Activated CD4-positive, alpha-beta memory T cell treated with anti-CD3 and anti-CD28 coated beads for 36 hours (primary cell): ENCODE results near the gene PLEKHA6. TPM values are rescaled to one million over a fixed set of nuclear protein-coding genes. Genes with fewer than 3 reads are reported as not detected.

Source experiments
- CTCF ChIA-PET: fragments of 350-600 bp; sonication (Branson Sonifier 250); formaldehyde crosslinking; loops from one replicate; lab custom pipeline; 2021; ENCODE audit warnings: antibody characterized with exemption, inconsistent platforms; lab: Charles Lee
- POLR2A ChIA-PET: fragments of 350-600 bp; sonication (Branson Sonifier 250); formaldehyde crosslinking; loops from one replicate; lab custom pipeline; 2021; ENCODE audit warnings: antibody characterized with exemption; lab: Charles Lee
- DNase-seq: peaks from one replicate; pipeline ENCODE4 v3.0.0-alpha.2; 2020
- H3K27ac Mint-ChIP-seq: one replicate; pipeline ENCODE4 v1.8.0; 2021; ENCODE audit warnings: mixed read lengths
- H3K27me3 Mint-ChIP-seq: one replicate; pipeline ENCODE4 v1.8.0; 2021; ENCODE audit warnings: mixed read lengths
- H3K36me3 Mint-ChIP-seq: one replicate; pipeline ENCODE4 v1.8.0; 2021; ENCODE audit warnings: mixed read lengths
- H3K4me1 Mint-ChIP-seq: one replicate; pipeline ENCODE4 v1.8.0; 2021; ENCODE audit warnings: low read depth, mixed read lengths
- H3K4me3 Mint-ChIP-seq: one replicate; pipeline ENCODE4 v1.8.0; 2021; ENCODE audit warnings: mild to moderate bottlenecking, mixed read lengths
- H3K9me3 Mint-ChIP-seq: one replicate; pipeline ENCODE4 v1.8.0; 2021; ENCODE audit warnings: mixed read lengths
- intact Hi-C: fragments of 100-400 bp; cut with micrococcal nuclease; formaldehyde crosslinking; loops from one replicate; pipeline ENCODE4 v1.15.1; 2023
- total RNA-seq, 2 experiments: library from RNA; stranded (reverse); gene quantifications; one replicate each; pipeline ENCODE4 v1.2.3, GENCODE V29; 2021

Gene PLEKHA6
- total RNA-seq, 2 experiments from 2014 or later: 0.52 to 0.80 TPM

DNA sequence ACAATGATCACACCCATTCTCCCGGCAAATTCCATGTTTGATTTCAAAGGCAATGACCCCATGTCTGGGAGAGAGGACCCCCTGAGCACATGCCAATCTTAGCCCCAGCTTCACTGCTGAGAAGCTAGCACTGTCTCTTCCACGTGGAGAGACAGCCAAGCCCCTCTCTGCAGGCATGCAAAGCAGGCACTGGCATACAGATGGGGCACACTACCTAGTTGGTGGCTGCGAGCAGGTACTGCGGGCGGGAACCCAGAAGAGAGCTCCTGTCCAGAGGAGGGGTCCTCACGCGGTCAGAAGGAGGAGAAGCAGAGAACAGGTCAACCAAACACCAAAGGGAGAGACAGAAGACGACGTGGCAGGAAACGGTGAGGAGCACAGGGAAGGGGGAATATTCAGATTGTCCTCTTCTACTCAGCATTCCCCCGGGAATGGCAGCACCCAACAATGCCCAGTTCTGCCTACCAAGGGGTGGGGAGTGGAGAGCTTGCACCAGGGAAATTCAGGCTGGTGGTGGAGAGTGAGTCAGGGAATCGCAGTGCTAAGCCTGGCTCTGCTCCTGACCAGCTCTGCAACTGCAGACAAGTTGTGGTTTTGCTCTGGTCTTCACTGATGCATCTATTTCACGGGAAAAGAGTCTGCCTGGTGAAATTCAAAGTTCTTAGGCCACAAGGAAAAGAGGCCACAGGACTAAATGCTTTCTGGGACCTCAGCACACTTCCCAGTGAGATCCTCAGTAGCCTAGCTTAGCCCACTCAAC, 97.8 kb downstream of the PLEKHA6 start:
- CTCF ChIA-PET: interaction anchor here (1.7 kb wide), 1 partner anchor 137 kb away, joined by 7 read pairs; no protein-coding TSS in a partner anchor
- H3K4me3 Mint-ChIP-seq: no peak overlapping the region
- intact Hi-C loops: no loop called here
- no peaks in the 10 kb centered on the region for H3K4me1 Mint-ChIP-seq
- H3K36me3 Mint-ChIP-seq: no peaks in the 10 kb centered on the region
- POLR2A ChIA-PET: interaction anchor here (1.4 kb wide), 1 partner anchor 21 kb away, joined by 3 read pairs; no protein-coding TSS in a partner anchor
- H3K27me3 Mint-ChIP-seq: no peaks in the 10 kb centered on the region
- no peaks in the 10 kb centered on the region for H3K9me3 Mint-ChIP-seq
- H3K27ac Mint-ChIP-seq: no peak overlapping the region
- DNase-seq: no peak

DNA sequence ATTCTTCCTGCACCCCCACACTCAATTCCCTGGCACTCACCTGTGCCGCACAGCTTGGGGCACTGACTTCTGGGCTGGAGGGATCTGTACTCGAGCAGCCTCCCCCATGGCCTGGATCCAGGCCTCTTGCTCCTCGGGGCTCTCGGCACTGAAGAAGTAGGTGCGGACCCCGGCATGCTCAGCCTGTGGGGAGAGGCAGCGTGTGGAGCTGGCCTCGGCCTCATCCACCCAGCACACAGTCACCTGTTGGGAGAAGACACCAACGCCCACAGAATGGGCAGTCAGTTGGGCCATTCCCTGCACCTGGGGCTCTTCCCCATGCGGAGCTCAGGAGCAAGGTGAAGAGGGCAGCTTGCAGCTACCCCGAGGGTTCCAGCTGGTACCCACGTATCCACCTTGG, 98.5 kb downstream of the PLEKHA6 start:
- no peak for DNase-seq
- ChIA-PET POLR2A (interaction anchor here (1.4 kb wide), 1 partner anchor 22 kb away, joined by 3 read pairs; no protein-coding TSS in a partner anchor), CTCF (interaction anchor here (1.1 to 1.7 kb wide), 2 partner anchors 117 to 137 kb away, joined by 3 to 7 read pairs; no protein-coding TSS in a partner anchor)
- Mint-ChIP-seq H3K27me3 (no peaks in the 10 kb centered on the region), H3K4me1 (no peaks in the 10 kb centered on the region), H3K4me3 (no peak overlapping the region), H3K36me3 (no peaks in the 10 kb centered on the region), H3K9me3 (no peaks in the 10 kb centered on the region), H3K27ac (no peak overlapping the region)
- intact Hi-C loops: no loop called here

GRCh38 chr1:204260601-204261197, 99.0 kb downstream of the PLEKHA6 start:
- H3K27ac Mint-ChIP-seq: no peak overlapping the region
- H3K9me3 Mint-ChIP-seq: no peaks in the 10 kb centered on the region
- ChIA-PET CTCF (interaction anchor here (1.1 to 4.5 kb wide), 3 partner anchors 54 to 117 kb away, joined by 3 to 72 read pairs (median 5); partner anchors contain the start of gene PLEKHA6), POLR2A (interaction anchor here (1.4 kb wide), 1 partner anchor 23 kb away, joined by 3 read pairs; no protein-coding TSS in a partner anchor)
- H3K4me3 Mint-ChIP-seq: no peak overlapping the region
- H3K36me3 Mint-ChIP-seq: no peaks in the 10 kb centered on the region
- no peak for DNase-seq
- H3K27me3 Mint-ChIP-seq: no peaks in the 10 kb centered on the region
- intact Hi-C loops: no loop called here
- no peaks in the 10 kb centered on the region for H3K4me1 Mint-ChIP-seq

DNA sequence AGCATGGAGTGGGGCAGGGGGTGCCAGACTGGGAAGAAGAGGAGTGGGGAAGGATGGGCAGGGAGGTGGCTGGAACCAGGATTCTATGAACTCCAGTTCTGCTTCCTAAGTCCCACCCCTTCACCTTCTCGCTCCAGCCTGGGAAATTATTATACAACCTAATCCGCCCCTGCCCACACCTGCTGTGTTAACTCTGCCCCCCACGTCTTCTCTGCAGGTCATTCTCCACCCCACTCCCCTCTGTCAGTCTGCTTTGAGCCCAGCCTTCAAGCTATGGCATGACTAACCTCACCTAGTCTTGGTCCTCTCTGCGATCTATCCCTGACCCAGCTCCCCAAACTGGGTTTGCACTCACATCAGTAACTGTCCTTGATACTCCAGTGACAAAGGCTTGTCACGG, 99.9 kb downstream of the PLEKHA6 start:
- POLR2A ChIA-PET: no interaction called here
- Mint-ChIP-seq H3K27ac (no peak overlapping the region), H3K4me3 (no peak overlapping the region), H3K9me3 (no peaks in the 10 kb centered on the region), H3K36me3 (no peaks in the 10 kb centered on the region), H3K27me3 (no peaks in the 10 kb centered on the region), H3K4me1 (no peaks in the 10 kb centered on the region)
- no peak for DNase-seq
- CTCF ChIA-PET: interaction anchor here (0.6 to 4.5 kb wide), 4 partner anchors 27 to 103 kb away, joined by 3 to 72 read pairs (median 6); partner anchors contain the start of genes GOLT1A and PLEKHA6
- intact Hi-C loops: no loop called here

DNA sequence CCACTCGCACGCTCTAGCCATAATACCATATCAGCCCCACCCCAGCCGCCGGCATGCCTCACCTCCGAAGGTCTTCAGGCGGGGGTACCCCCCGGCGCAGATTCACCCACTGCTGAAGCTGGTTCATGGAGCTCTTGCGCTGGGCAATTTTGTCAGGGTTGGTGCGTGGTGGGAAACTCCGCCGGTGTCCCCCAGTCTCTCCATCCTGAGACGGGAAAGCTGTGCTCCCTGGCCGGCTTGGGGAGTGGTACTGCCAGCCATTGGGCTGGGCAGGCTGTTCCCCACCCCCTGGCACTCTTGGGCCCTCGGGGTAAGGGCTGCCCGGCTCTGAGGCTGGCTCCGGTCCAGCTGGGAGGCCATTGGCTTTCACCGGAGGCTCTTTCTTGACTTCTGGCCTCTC, 100.5 kb downstream of the PLEKHA6 start:
- no peak overlapping the region for H3K27ac Mint-ChIP-seq
- H3K4me3 Mint-ChIP-seq: no peak overlapping the region
- H3K27me3 Mint-ChIP-seq: no peaks in the 10 kb centered on the region
- ChIA-PET POLR2A (no interaction called here), CTCF (interaction anchor here (0.7 to 4.5 kb wide), 16 partner anchors 8 to 139 kb away, joined by 3 to 72 read pairs (median 5); partner anchors contain the start of genes GOLT1A and PLEKHA6)
- no peak for DNase-seq
- intact Hi-C loops: no loop called here
- no peaks in the 10 kb centered on the region for H3K4me1 Mint-ChIP-seq
- H3K9me3 Mint-ChIP-seq: no peaks in the 10 kb centered on the region
- H3K36me3 Mint-ChIP-seq: no peaks in the 10 kb centered on the region

GRCh38 chr1:204258213-204259115, 101.3 kb downstream of the PLEKHA6 start:
- Mint-ChIP-seq H3K9me3 (no peaks in the 10 kb centered on the region), H3K27me3 (no peaks in the 10 kb centered on the region), H3K36me3 (no peaks in the 10 kb centered on the region), H3K27ac (no peak overlapping the region), H3K4me1 (no peaks in the 10 kb centered on the region), H3K4me3 (no peak overlapping the region)
- DNase-seq: peak; percentile 59
- intact Hi-C loops: loop anchor here (1.0 kb wide), 1 partner anchor 105 kb away; no protein-coding TSS in a partner anchor
- CTCF ChIA-PET: interaction anchor here (0.7 to 4.5 kb wide), 19 partner anchors 9 to 140 kb away, joined by 3 to 72 read pairs (median 4); partner anchors contain the start of genes GOLT1A and PLEKHA6
- POLR2A ChIA-PET: no interaction called here

DNA sequence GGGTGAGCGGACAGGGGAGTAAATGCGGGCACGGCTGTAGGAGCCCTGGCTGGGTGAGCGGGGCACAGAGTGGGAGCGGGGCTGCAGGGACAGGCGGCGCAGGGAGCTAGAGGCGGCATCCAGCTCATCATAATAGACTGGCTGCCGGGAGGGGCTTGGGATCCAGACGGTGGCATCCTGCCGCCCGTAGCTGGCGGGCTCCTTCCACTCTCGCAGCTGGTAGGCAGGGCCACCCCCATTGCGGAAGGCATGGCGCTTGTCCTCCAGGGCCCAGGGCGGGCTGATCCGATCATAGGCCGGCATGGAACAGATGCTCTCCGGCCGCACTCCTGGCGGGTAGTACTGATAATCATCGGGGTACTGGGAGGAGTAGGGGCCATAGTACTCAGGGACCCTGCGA, 102.3 kb downstream of the PLEKHA6 start:
- no peaks in the 10 kb centered on the region for H3K27me3 Mint-ChIP-seq
- CTCF ChIA-PET: interaction anchor here (1.4 to 4.5 kb wide), 5 partner anchors 9 to 141 kb away, joined by 3 to 72 read pairs (median 5); partner anchors contain the start of gene PLEKHA6
- H3K27ac Mint-ChIP-seq: no peak overlapping the region
- POLR2A ChIA-PET: no interaction called here
- H3K9me3 Mint-ChIP-seq: no peaks in the 10 kb centered on the region
- H3K36me3 Mint-ChIP-seq: no peaks in the 10 kb centered on the region
- H3K4me1 Mint-ChIP-seq: no peaks in the 10 kb centered on the region
- DNase-seq: no peak
- intact Hi-C loops: no loop called here
- no peak overlapping the region for H3K4me3 Mint-ChIP-seq

DNA sequence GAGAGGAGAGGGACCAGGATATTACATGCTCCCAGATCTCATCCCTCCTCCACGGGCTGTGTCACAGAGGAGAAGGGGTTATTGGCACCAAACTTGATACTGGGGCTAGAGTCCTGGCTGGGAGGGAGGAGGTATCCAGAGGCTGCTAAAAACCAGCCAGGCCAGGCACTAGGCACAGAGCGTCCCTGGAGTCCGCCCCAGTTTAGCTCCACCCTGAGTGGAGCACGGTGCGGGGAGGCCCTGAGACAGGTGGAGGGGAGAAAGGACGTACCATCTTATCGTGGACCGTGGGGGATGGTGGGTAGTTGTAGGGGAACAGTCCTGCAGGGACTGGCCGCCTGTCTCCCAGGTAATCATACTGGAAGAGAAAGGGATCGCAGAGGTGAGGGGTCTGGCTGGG, 103.2 kb downstream of the PLEKHA6 start:
- Mint-ChIP-seq H3K4me3 (no peak overlapping the region), H3K27ac (no peak overlapping the region), H3K9me3 (no peaks in the 10 kb centered on the region), H3K27me3 (no peaks in the 10 kb centered on the region), H3K36me3 (no peaks in the 10 kb centered on the region), H3K4me1 (no peaks in the 10 kb centered on the region)
- ChIA-PET POLR2A (no interaction called here), CTCF (interaction anchor here (1.4 to 4.5 kb wide), 2 partner anchors 106 to 142 kb away, joined by 5 to 72 read pairs; partner anchors contain the start of gene PLEKHA6)
- intact Hi-C loops: no loop called here
- DNase-seq: no peak

DNA sequence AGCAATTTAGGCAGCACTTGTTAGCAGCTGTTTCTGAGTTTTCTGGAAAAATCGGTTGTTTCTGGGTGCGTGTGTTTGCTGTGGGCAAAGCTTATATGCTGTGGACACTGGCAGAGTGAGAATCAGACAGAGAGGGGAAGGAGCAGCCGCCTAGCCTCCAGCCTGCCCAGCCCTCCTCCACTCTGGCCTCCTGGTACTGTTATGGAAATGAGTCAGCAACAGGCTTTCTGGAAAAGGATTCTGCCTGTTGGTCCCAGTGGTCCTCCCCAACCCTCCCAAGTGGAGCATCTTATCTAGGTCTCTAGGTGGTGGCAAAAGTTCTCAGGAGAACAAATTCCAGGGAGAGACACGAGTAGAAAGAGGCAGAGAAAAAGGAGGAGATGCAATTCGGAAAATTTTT, 103.8 kb downstream of the PLEKHA6 start:
- no peaks in the 10 kb centered on the region for H3K4me1 Mint-ChIP-seq
- POLR2A ChIA-PET: no interaction called here
- H3K36me3 Mint-ChIP-seq: no peaks in the 10 kb centered on the region
- H3K27me3 Mint-ChIP-seq: no peaks in the 10 kb centered on the region
- H3K4me3 Mint-ChIP-seq: no peak overlapping the region
- CTCF ChIA-PET: interaction anchor here (1.4 to 4.5 kb wide), 2 partner anchors 107 to 143 kb away, joined by 5 to 72 read pairs; partner anchors contain the start of gene PLEKHA6
- no peak for DNase-seq
- H3K9me3 Mint-ChIP-seq: no peaks in the 10 kb centered on the region
- H3K27ac Mint-ChIP-seq: no peak overlapping the region
- intact Hi-C loops: no loop called here

- intact Hi-C loops: no loop called here
- H3K36me3 Mint-ChIP-seq: no peaks in the 10 kb centered on the region
- no peaks in the 10 kb centered on the region for H3K9me3 Mint-ChIP-seq
- H3K27ac Mint-ChIP-seq: no peak overlapping the region
- no peak overlapping the region for H3K4me3 Mint-ChIP-seq
- no peak for DNase-seq
- H3K4me1 Mint-ChIP-seq: no peaks in the 10 kb centered on the region
- CTCF ChIA-PET: interaction anchor here (0.8 to 2.6 kb wide), 2 partner anchors 108 to 143 kb away, joined by 3 to 18 read pairs; no protein-coding TSS in a partner anchor
- H3K27me3 Mint-ChIP-seq: no peaks in the 10 kb centered on the region
- POLR2A ChIA-PET: no interaction called here
Observed at GRCh38 chr1:204255225-204255624, 104.5 kb downstream of the PLEKHA6 start.

- ChIA-PET CTCF (interaction anchor here (0.9 to 2.6 kb wide), 2 partner anchors 109 to 144 kb away, joined by 4 to 18 read pairs; no protein-coding TSS in a partner anchor), POLR2A (no interaction called here)
- no peaks in the 10 kb centered on the region for H3K4me1 Mint-ChIP-seq
- no peak overlapping the region for H3K27ac Mint-ChIP-seq
- H3K9me3 Mint-ChIP-seq: no peaks in the 10 kb centered on the region
- H3K27me3 Mint-ChIP-seq: no peaks in the 10 kb centered on the region
- intact Hi-C loops: no loop called here
- no peaks in the 10 kb centered on the region for H3K36me3 Mint-ChIP-seq
- H3K4me3 Mint-ChIP-seq: no peak overlapping the region
- no peak for DNase-seq
Observed at GRCh38 chr1:204254031-204254661, 105.6 kb downstream of the PLEKHA6 start.
